ENCODE results near the gene CMBL.
A peak's percentile ranks its signal among the peaks of the same experiment; 100 is the strongest.

The CMBL gene

DNA sequence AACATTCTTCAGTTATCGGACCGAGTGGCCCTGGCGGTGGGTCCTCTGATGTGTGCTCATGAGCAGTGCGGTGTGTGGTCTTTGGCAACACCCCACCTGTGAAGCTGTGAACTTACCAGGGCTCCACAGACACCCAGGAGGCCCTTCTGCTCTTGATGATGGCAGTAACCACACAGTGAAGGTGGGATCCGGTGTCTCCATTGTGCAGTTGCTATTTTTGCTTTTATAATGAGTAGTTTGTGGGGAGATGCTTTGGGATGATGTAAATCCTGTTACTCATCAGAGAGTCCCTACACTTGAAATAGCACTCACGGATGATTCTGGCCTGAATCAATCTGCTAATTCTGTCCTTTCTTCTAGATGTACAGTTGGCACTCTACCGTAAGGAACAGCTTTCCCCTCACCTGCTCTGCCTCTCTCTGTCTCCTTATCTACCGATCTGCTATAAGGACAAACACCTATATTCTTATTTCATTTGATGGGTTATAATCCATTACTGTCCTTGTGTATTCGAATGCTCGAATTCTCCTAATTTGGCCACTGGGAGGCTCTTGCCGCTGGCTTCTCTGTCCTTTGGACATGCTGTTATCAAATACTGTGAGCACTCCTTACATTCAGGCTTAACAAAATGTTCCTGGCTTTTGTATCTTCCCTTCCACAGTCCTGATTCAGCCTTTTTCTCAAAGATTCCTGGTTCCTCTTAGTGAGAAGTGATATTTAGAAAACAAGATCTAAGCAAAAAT is 78.2 kb downstream of the CMBL start:
- Histone ChIP-seq H3K79me2 (ENCODE audit: insufficient read depth, low read length) (no peaks in the 10 kb centered on the region), H3F3A (ENCODE audit: low read depth) (no peaks in the 10 kb centered on the region), H3K9ac (ENCODE audit: low read depth, low read length, poor library complexity, severe bottlenecking) (no peak overlapping the region), H3K27me3 (ENCODE audit: insufficient read depth, low read length, poor library complexity, severe bottlenecking) (no peaks in the 10 kb centered on the region), H3K4me3 (ENCODE audit: low read length, poor library complexity, severe bottlenecking) (no peak overlapping the region), H3K4me1 (ENCODE audit: insufficient read depth, low read length, poor library complexity, severe bottlenecking) (no peaks in the 10 kb centered on the region), H4K20me1 (ENCODE audit: insufficient read depth, low read length, poor library complexity, severe bottlenecking) (no peaks in the 10 kb centered on the region), H3K9me3 (ENCODE audit: insufficient read depth, low read depth, low read length) (no peaks in the 10 kb centered on the region), H3K4me2 (ENCODE audit: low read depth, low read length, poor library complexity, severe bottlenecking) (no peak overlapping the region), H3K9me2 (replicated peaks; ENCODE audit: low read depth, low read length) (no peaks in the 10 kb centered on the region), H2AFZ (ENCODE audit: low read length) (no peak overlapping the region), H3K36me3 (ENCODE audit: insufficient read depth, low read length) (no peaks in the 10 kb centered on the region)
- TF ChIP-seq, protein P1, sequence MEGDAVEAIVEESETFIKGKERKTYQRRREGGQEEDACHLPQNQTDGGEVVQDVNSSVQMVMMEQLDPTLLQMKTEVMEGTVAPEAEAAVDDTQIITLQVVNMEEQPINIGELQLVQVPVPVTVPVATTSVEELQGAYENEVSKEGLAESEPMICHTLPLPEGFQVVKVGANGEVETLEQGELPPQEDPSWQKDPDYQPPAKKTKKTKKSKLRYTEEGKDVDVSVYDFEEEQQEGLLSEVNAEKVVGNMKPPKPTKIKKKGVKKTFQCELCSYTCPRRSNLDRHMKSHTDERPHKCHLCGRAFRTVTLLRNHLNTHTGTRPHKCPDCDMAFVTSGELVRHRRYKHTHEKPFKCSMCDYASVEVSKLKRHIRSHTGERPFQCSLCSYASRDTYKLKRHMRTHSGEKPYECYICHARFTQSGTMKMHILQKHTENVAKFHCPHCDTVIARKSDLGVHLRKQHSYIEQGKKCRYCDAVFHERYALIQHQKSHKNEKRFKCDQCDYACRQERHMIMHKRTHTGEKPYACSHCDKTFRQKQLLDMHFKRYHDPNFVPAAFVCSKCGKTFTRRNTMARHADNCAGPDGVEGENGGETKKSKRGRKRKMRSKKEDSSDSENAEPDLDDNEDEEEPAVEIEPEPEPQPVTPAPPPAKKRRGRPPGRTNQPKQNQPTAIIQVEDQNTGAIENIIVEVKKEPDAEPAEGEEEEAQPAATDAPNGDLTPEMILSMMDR (conservative IDR thresholded peaks at IDR 0.05; ENCODE audit: low read length) = peak; percentile 34
- no peak for TF ChIP-seq EZH2phosphoT487 (IDR thresholded peaks at IDR 0.05; ENCODE audit: borderline replicate concordance)

DNA sequence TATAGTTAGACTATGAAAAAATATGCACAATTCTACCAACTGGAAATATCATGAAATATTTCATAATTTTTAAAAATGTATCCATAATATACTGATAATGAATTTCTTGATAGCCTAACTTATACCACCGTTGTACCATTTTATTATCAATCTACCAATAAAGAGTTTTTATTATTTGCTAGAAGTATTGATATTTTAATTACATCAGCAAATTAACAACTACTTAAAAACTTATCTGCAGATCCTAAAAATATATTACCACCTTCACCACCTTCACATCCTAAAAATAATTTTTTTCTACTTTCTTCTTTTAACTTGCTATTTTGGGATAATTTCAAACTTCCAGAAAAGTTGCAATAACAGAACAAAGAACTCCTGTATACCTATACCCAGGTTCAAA is 79.4 kb downstream of the CMBL start:
- no peaks in the 10 kb centered on the region for H3K9me2 ChIP-seq (replicated peaks; ENCODE audit: low read depth, low read length)
- no peaks in the 10 kb centered on the region for H3F3A ChIP-seq (ENCODE audit: low read depth)
- H3K9me3 ChIP-seq (ENCODE audit: insufficient read depth, low read depth, low read length) = no peaks in the 10 kb centered on the region
- H3K36me3 ChIP-seq (ENCODE audit: insufficient read depth, low read length) = no peaks in the 10 kb centered on the region
- H3K9ac ChIP-seq (ENCODE audit: low read depth, low read length, poor library complexity, severe bottlenecking) = no peak overlapping the region
- TF ChIP-seq, protein P1 (conservative IDR thresholded peaks at IDR 0.05; ENCODE audit: low read length) = no peak
- no peak for TF ChIP-seq EZH2phosphoT487 (IDR thresholded peaks at IDR 0.05; ENCODE audit: borderline replicate concordance)
- H3K79me2 ChIP-seq (ENCODE audit: insufficient read depth, low read length) = no peaks in the 10 kb centered on the region
- no peaks in the 10 kb centered on the region for H4K20me1 ChIP-seq (ENCODE audit: insufficient read depth, low read length, poor library complexity, severe bottlenecking)
- no peak overlapping the region for H2AFZ ChIP-seq (ENCODE audit: low read length)
- H3K4me3 ChIP-seq (ENCODE audit: low read length, poor library complexity, severe bottlenecking) = no peak overlapping the region
- no peaks in the 10 kb centered on the region for H3K4me1 ChIP-seq (ENCODE audit: insufficient read depth, low read length, poor library complexity, severe bottlenecking)
- H3K4me2 ChIP-seq (ENCODE audit: low read depth, low read length, poor library complexity, severe bottlenecking) = no peak overlapping the region
- no peaks in the 10 kb centered on the region for H3K27me3 ChIP-seq (ENCODE audit: insufficient read depth, low read length, poor library complexity, severe bottlenecking)
